Embryonic facial prominence (tissue), 1 donor: ENCODE data around the gene RFT1.

Experiments
- DNase-seq: peaks from one replicate; pipeline ENCODE4 v3.0.0-alpha.2; 2016; ENCODE audit errors: extremely low spot score

Gene RFT1

GRCh38 chr3:53091011-53091410, 39.2 kb downstream of the RFT1 start:
- no peak for DNase-seq

GRCh38 chr3:53089511-53089910, 40.7 kb downstream of the RFT1 start:
- DNase-seq = no peak

GRCh38 chr3:53085476-53085875, 44.8 kb downstream of the RFT1 start:
- DNase-seq = no peak

GRCh38 chr3:53084310-53085001, 45.8 kb downstream of the RFT1 start:
- no peak for DNase-seq

GRCh38 chr3:53083949-53084309, 46.3 kb downstream of the RFT1 start:
- no peak for DNase-seq

- peak; percentile 39 for DNase-seq
Measured at GRCh38 chr3:53083521-53083920, 46.7 kb downstream of the RFT1 start.

- DNase-seq = no peak
Measured at GRCh38 chr3:53082736-53083135, 47.5 kb downstream of the RFT1 start.

- DNase-seq = no peak
Measured at GRCh38 chr3:53081318-53081717, 48.9 kb downstream of the RFT1 start.

GRCh38 chr3:53080612-53081205, 49.5 kb downstream of the RFT1 start:
- DNase-seq = no peak

GRCh38 chr3:53079791-53080555, 50.3 kb downstream of the RFT1 start:
- DNase-seq = no peak

GRCh38 chr3:53079147-53079546, 51.1 kb downstream of the RFT1 start:
- DNase-seq = no peak

- DNase-seq = no peak
Measured at GRCh38 chr3:53078656-53079055, 51.6 kb downstream of the RFT1 start.

GRCh38 chr3:53077476-53078220, 52.6 kb downstream of the RFT1 start:
- no peak for DNase-seq

GRCh38 chr3:53075743-53076140, 54.5 kb downstream of the RFT1 start:
- no peak for DNase-seq

- no peak for DNase-seq
Measured at GRCh38 chr3:53074761-53075742, 55.2 kb downstream of the RFT1 start.

- DNase-seq = no peak
Measured at GRCh38 chr3:53074366-53074696, 55.9 kb downstream of the RFT1 start.

- DNase-seq = no peak
Measured at GRCh38 chr3:53073553-53074365, 56.5 kb downstream of the RFT1 start.

GRCh38 chr3:53072653-53073552, 57.3 kb downstream of the RFT1 start:
- DNase-seq = peak; percentile 47

- DNase-seq = no peak
Measured at GRCh38 chr3:53071882-53072431, 58.3 kb downstream of the RFT1 start.
